Neural cell (in vitro differentiated cells): ENCODE data around the gene PPP1R15B. TPM values are rescaled to one million over a fixed set of nuclear protein-coding genes. Genes with fewer than 3 reads are reported as not detected.

Source experiments
- polyA plus RNA-seq: library from polyadenylated mRNA; depleted of rRNA; stranded (reverse); fragments of >200 nt; gene quantifications from 2 replicates; pipeline ENCODE4 v1.2.3, GENCODE V29; 2014
- small RNA-seq, 3 experiments: library from RNA; depleted of rRNA; stranded (forward); fragments of <200 nt; gene quantifications; one replicate each; pipeline ENCODE3, GENCODE V24; 2012

PPP1R15B gene
- polyA plus RNA-seq, 1 donor from 2014 or later, result 30.1 TPM

Small RNAs within 50 kb of the gene (small RNA-seq; reads per million reads assigned to genes)
- 0 reads per million in 3 experiments for gene AL606489.2

Other genes with a start within 250 kb of the PPP1R15B start
- gene REN, start 245.5 kb downstream of the PPP1R15B start, polyA plus RNA-seq, result not detected in 2 replicates
- gene KISS1, start 215.3 kb downstream of the PPP1R15B start, polyA plus RNA-seq, result not detected in 2 replicates
- gene GOLT1A, start 197.8 kb downstream of the PPP1R15B start, polyA plus RNA-seq, result 1.1 TPM in 1 of 2 replicates, not detected in the other
- gene PLEKHA6, start 51.9 kb downstream of the PPP1R15B start, polyA plus RNA-seq, result 22.6 and 25.5 TPM in 2 replicates
- 23.7 and 28.7 TPM in 2 replicates for gene PIK3C2B, start 83.0 kb upstream of the PPP1R15B start, polyA plus RNA-seq
- 36.8 and 40.5 TPM in 2 replicates for gene MDM4, start 104.6 kb upstream of the PPP1R15B start, polyA plus RNA-seq